ENCODE measurements around the gene KRT80.
"Not testable (repeated sequence)": the region's sequence is repeated elsewhere in the genome, so short reads cannot be mapped to it uniquely, and the experiment has no call there.

Gene KRT80

GRCh38 chr12:52191841-52192791 is at the start of gene KRT80:
Gene KRT80, minus strand, starts transcription at chr12:52192014. Its CDS starts 112 bp downstream, at chr12:52191902.
- H3K27me3 ChIP-seq (ENCODE audit: control insufficient read depth, insufficient read depth, low read length) = no peaks in the 10 kb centered on the region
- no peaks in the 10 kb centered on the region for H3K9me3 ChIP-seq (ENCODE audit: control insufficient read depth, insufficient read depth, low read length)
- H3K4me3 ChIP-seq (ENCODE audit: low read length) = no peak within 1 kb of the TSS
- H3K4me1 ChIP-seq (ENCODE audit: control insufficient read depth, insufficient read depth, low read length) = peaks cover 5% of the 10 kb centered on the region; the same call in 1 of the 2 replicates
- DNase-seq (ENCODE audit: low read depth, low spot score) = no peak
- no peaks in the 10 kb centered on the region; the same call in 1 of the 2 replicates for H3K36me3 ChIP-seq (ENCODE audit: control insufficient read depth, insufficient read depth, low read length)
- H3K27ac ChIP-seq (ENCODE audit: low read length) = no peak within 1 kb of the TSS
- no CpG with 5 or more reads among the region's 20 CpGs for WGBS (ENCODE audit: insufficient coverage, insufficient read length)

DNA sequence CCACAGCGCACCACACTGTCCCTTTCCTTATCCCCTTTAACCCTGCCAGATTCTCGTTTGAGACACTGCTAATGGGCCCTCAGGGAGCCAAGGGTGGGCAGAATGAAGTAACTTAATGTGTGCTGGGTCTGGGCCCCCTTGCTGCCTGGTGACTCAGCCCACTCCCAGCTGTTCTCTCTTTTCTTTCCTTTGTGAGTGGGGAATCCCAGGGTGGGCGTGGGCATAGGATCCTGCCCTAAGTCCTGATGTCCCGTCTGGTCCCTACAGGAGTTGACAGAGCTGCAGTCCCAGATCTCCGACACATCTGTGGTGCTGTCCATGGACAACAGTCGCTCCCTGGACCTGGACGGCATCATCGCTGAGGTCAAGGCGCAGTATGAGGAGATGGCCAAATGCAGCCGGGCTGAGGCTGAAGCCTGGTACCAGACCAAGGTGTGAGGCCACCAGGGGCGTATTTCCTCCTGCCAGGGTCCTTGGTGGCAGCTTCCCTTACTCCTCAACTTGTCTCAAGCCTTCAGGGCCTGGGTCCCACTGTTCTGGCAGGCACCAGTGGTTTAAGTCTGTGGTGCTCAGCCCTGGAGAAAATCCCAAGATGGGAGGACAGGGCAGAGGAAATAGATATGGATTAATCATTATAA is 49.5 kb upstream of the KRT80 start:
- no peaks in the 10 kb centered on the region for H3K27me3 ChIP-seq (ENCODE audit: control insufficient read depth, insufficient read depth, low read length)
- no CpG with 5 or more reads among the region's 11 CpGs for WGBS (ENCODE audit: insufficient coverage, insufficient read length)
- H3K4me1 ChIP-seq (ENCODE audit: control insufficient read depth, insufficient read depth, low read length) = peaks cover 9% of the 10 kb centered on the region
- DNase-seq (ENCODE audit: low read depth, low spot score) = no peak
- H3K4me3 ChIP-seq (ENCODE audit: low read length) = no peak overlapping the region
- H3K9me3 ChIP-seq (ENCODE audit: control insufficient read depth, insufficient read depth, low read length) = no peaks in the 10 kb centered on the region
- no peak overlapping the region for H3K27ac ChIP-seq (ENCODE audit: low read length)
- H3K36me3 ChIP-seq (ENCODE audit: control insufficient read depth, insufficient read depth, low read length) = no peaks in the 10 kb centered on the region

DNA sequence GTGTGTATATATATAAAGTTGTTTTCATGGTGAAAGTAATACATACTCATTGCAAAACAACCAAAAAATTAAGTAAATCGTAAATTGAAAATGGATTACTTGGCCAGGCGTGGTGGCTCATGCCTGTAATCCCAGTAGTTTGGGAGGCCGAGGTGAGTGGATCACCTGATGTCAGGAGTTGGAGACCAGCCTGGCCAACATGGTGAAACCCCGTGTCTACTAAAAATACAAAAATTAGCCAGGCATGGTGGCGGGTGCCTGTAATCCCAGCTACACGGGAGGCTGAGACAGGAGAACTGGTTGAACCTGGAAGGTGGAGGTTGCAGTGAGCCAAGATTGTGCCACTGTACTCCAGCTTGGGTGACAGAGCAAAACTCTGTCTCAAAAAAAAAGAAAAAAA is 48.4 kb upstream of the KRT80 start:
- H3K36me3 ChIP-seq (ENCODE audit: control insufficient read depth, insufficient read depth, low read length); DNase-seq (ENCODE audit: low read depth, low spot score); H3K9me3 ChIP-seq (ENCODE audit: control insufficient read depth, insufficient read depth, low read length); H3K4me1 ChIP-seq (ENCODE audit: control insufficient read depth, insufficient read depth, low read length); H3K4me3 ChIP-seq (ENCODE audit: low read length); H3K27me3 ChIP-seq (ENCODE audit: control insufficient read depth, insufficient read depth, low read length); H3K27ac ChIP-seq (ENCODE audit: low read length): not testable (repeated sequence)
- no CpG with 5 or more reads among the region's 6 CpGs for WGBS (ENCODE audit: insufficient coverage, insufficient read length)

- Histone ChIP-seq H3K36me3 (ENCODE audit: control insufficient read depth, insufficient read depth, low read length) (no peaks in the 10 kb centered on the region), H3K27me3 (ENCODE audit: control insufficient read depth, insufficient read depth, low read length) (no peaks in the 10 kb centered on the region), H3K4me1 (ENCODE audit: control insufficient read depth, insufficient read depth, low read length) (peaks cover 8% of the 10 kb centered on the region), H3K27ac (ENCODE audit: low read length) (no peak overlapping the region), H3K9me3 (ENCODE audit: control insufficient read depth, insufficient read depth, low read length) (no peaks in the 10 kb centered on the region), H3K4me3 (ENCODE audit: low read length) (no peak overlapping the region)
- WGBS (ENCODE audit: insufficient coverage, insufficient read length) = no CpG with 5 or more reads among the region's 2 CpGs
- no peak for DNase-seq (ENCODE audit: low read depth, low spot score)
These were observed 48.0 kb upstream of the KRT80 start for GRCh38 chr12:52239767-52240166.

- H3K27me3 ChIP-seq (ENCODE audit: control insufficient read depth, insufficient read depth, low read length) = no peaks in the 10 kb centered on the region
- no peaks in the 10 kb centered on the region for H3K9me3 ChIP-seq (ENCODE audit: control insufficient read depth, insufficient read depth, low read length)
- H3K4me1 ChIP-seq (ENCODE audit: control insufficient read depth, insufficient read depth, low read length) = peaks cover 8% of the 10 kb centered on the region
- no peak for DNase-seq (ENCODE audit: low read depth, low spot score)
- H3K36me3 ChIP-seq (ENCODE audit: control insufficient read depth, insufficient read depth, low read length) = no peaks in the 10 kb centered on the region
- no CpG with 5 or more reads among the region's 7 CpGs for WGBS (ENCODE audit: insufficient coverage, insufficient read length)
- H3K27ac ChIP-seq (ENCODE audit: low read length) = no peak overlapping the region
- H3K4me3 ChIP-seq (ENCODE audit: low read length) = no peak overlapping the region
These were observed 47.3 kb upstream of the KRT80 start for GRCh38 chr12:52238916-52239646.

- H3K27ac ChIP-seq (ENCODE audit: low read length) = no peak overlapping the region
- H3K4me3 ChIP-seq (ENCODE audit: low read length) = no peak overlapping the region
- H3K27me3 ChIP-seq (ENCODE audit: control insufficient read depth, insufficient read depth, low read length) = no peaks in the 10 kb centered on the region; the same call in 1 of the 2 replicates
- no peaks in the 10 kb centered on the region for H3K36me3 ChIP-seq (ENCODE audit: control insufficient read depth, insufficient read depth, low read length)
- H3K4me1 ChIP-seq (ENCODE audit: control insufficient read depth, insufficient read depth, low read length) = peaks cover 5% of the 10 kb centered on the region
- no peaks in the 10 kb centered on the region for H3K9me3 ChIP-seq (ENCODE audit: control insufficient read depth, insufficient read depth, low read length)
- DNase-seq (ENCODE audit: low read depth, low spot score) = no peak
- WGBS (ENCODE audit: insufficient coverage, insufficient read length) = no CpG with 5 or more reads among the region's 4 CpGs
These were observed 46.5 kb upstream of the KRT80 start for GRCh38 chr12:52238207-52238840.

DNA sequence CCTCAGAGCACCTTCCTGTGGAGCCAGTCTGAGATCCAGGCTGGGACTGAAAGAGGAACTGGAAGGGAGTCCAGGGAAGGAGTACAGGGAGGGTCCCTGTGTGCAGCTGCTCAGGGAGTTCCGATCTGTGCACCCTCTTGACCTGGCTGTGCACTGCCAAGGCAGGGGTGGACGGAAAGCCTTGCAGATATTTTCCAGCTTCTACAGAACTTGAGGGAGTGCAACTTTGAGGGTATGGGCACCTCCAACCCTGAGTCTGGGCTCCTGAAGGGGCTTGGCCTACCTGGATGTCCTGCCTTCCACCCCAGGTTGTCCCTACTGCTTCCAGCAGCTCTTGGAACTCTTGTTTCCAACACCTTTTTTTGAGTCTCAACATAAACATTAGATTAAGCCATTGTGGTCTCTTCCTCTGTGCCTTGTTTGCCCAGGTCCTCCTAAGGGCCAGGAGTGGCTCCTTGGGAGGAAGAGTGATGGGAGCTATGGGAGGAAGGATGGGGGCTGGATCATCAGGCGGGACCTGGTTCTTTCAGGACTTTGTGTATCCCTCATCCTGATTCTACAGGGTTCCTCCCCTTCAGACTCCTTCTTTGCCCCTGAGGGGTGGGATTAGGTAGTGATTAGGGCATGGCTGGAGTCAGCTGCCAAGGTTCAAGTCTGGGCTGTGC is 44.7 kb upstream of the KRT80 start:
- Histone ChIP-seq H3K27ac (ENCODE audit: low read length) (no peak overlapping the region), H3K4me1 (ENCODE audit: control insufficient read depth, insufficient read depth, low read length) (peaks cover 9% of the 10 kb centered on the region), H3K36me3 (ENCODE audit: control insufficient read depth, insufficient read depth, low read length) (no peaks in the 10 kb centered on the region), H3K9me3 (ENCODE audit: control insufficient read depth, insufficient read depth, low read length) (no peaks in the 10 kb centered on the region), H3K27me3 (ENCODE audit: control insufficient read depth, insufficient read depth, low read length) (peaks cover 11% of the 10 kb centered on the region; the same call in 1 of the 2 replicates), H3K4me3 (ENCODE audit: low read length) (no peak overlapping the region)
- WGBS (ENCODE audit: insufficient coverage, insufficient read length) = no CpG with 5 or more reads among the region's 3 CpGs
- DNase-seq (ENCODE audit: low read depth, low spot score) = no peak

GRCh38 chr12:52235822-52236361 is 44.1 kb upstream of the KRT80 start:
- no peaks in the 10 kb centered on the region for H3K9me3 ChIP-seq (ENCODE audit: control insufficient read depth, insufficient read depth, low read length)
- peaks cover 12% of the 10 kb centered on the region; the same call in 1 of the 2 replicates for H3K27me3 ChIP-seq (ENCODE audit: control insufficient read depth, insufficient read depth, low read length)
- no CpG with 5 or more reads among the region's 4 CpGs for WGBS (ENCODE audit: insufficient coverage, insufficient read length)
- no peak overlapping the region for H3K27ac ChIP-seq (ENCODE audit: low read length)
- no peak overlapping the region for H3K4me3 ChIP-seq (ENCODE audit: low read length)
- no peaks in the 10 kb centered on the region for H3K36me3 ChIP-seq (ENCODE audit: control insufficient read depth, insufficient read depth, low read length)
- peaks cover 12% of the 10 kb centered on the region for H3K4me1 ChIP-seq (ENCODE audit: control insufficient read depth, insufficient read depth, low read length)
- DNase-seq (ENCODE audit: low read depth, low spot score) = no peak

GRCh38 chr12:52235001-52235764 is 43.4 kb upstream of the KRT80 start:
- WGBS (ENCODE audit: insufficient coverage, insufficient read length) = no CpG with 5 or more reads among the region's 15 CpGs

More at GRCh38 chr12:52235001-52235764, 43.4 kb upstream of the KRT80 start:
- Histone ChIP-seq H3K27ac (ENCODE audit: low read length) (no peak overlapping the region), H3K4me3 (ENCODE audit: low read length) (no peak overlapping the region), H3K9me3 (ENCODE audit: control insufficient read depth, insufficient read depth, low read length) (no peaks in the 10 kb centered on the region), H3K27me3 (ENCODE audit: control insufficient read depth, insufficient read depth, low read length) (peaks cover 12% of the 10 kb centered on the region; the same call in 1 of the 2 replicates), H3K36me3 (ENCODE audit: control insufficient read depth, insufficient read depth, low read length) (no peaks in the 10 kb centered on the region), H3K4me1 (ENCODE audit: control insufficient read depth, insufficient read depth, low read length) (peaks cover 12% of the 10 kb centered on the region)
- DNase-seq (ENCODE audit: low read depth, low spot score) = no peak

All from iPS DF 6.9 (cell line).